HTERT RPE-1 (cell line): ENCODE measurements around the gene MBP.
"Not testable (repeated sequence)": the region's sequence is repeated elsewhere in the genome, so short reads cannot be mapped to it uniquely, and the experiment has no call there.

Experiments
- in situ Hi-C: fragments of 300-500 bp; cut with MboI; formaldehyde crosslinking; loops from 4 replicates; pipeline ENCODE4 v1.14.3; 2020; ENCODE audit warnings: low sequenced_read_pairs

MBP gene

GRCh38 chr18:76992226-76993084 lies 140.1 kb downstream of the MBP start:
- in situ Hi-C loops, result no loop called here

- in situ Hi-C loops, result no loop called here
Measured at GRCh38 chr18:76991021-76991688, 141.4 kb downstream of the MBP start.

GRCh38 chr18:76990343-76991020 lies 142.1 kb downstream of the MBP start:
- in situ Hi-C loops, result not testable (repeated sequence)

GRCh38 chr18:76989647-76990190 lies 142.9 kb downstream of the MBP start:
- in situ Hi-C loops, result no loop called here

- in situ Hi-C loops, result no loop called here
Measured at GRCh38 chr18:76988827-76989646, 143.5 kb downstream of the MBP start.

GRCh38 chr18:76988031-76988826 lies 144.4 kb downstream of the MBP start:
- in situ Hi-C loops, result no loop called here

- in situ Hi-C loops, result no loop called here
Measured at GRCh38 chr18:76986406-76986805, 146.2 kb downstream of the MBP start.

GRCh38 chr18:76985951-76986236 lies 146.7 kb downstream of the MBP start:
- in situ Hi-C loops, result no loop called here

GRCh38 chr18:76985156-76985950 lies 147.2 kb downstream of the MBP start:
- in situ Hi-C loops, result no loop called here

- in situ Hi-C loops, result no loop called here
Measured at GRCh38 chr18:76984193-76985155, 148.1 kb downstream of the MBP start.

- in situ Hi-C loops, result no loop called here
Measured at GRCh38 chr18:76983613-76984051, 149.0 kb downstream of the MBP start.

GRCh38 chr18:76982841-76983583 lies 149.6 kb downstream of the MBP start:
- in situ Hi-C loops, result no loop called here

- in situ Hi-C loops, result no loop called here
Measured at GRCh38 chr18:76982038-76982437, 150.5 kb downstream of the MBP start.

GRCh38 chr18:76981396-76981968 lies 151.1 kb downstream of the MBP start:
- in situ Hi-C loops, result no loop called here

GRCh38 chr18:76980663-76981395 lies 151.8 kb downstream of the MBP start:
- in situ Hi-C loops, result no loop called here

GRCh38 chr18:76979906-76980305 lies 152.7 kb downstream of the MBP start:
- in situ Hi-C loops, result no loop called here
